GM12878 (cell line): ENCODE data around the gene CALN1. TPM values are rescaled to one million over a fixed set of nuclear protein-coding genes. Genes with fewer than 3 reads are reported as not detected.

Experiments used
- ATAC-seq: fragments of 200-7000 bp; cut with Tn5 transposase; 3 replicates; pipeline ENCODE4 v1.9.1; 2020; ENCODE audit warnings: mild to moderate bottlenecking, moderate library complexity
- BruUV-seq: library from RNA; stranded (reverse); fragments of 400-500 nt; replicated peaks from 2 replicates; lab custom pipeline; 2021; lab: Mats Ljungman, UMichigan
- CTCF ChIA-PET: fragments of 300-600 bp; sonication (Branson Sonifier 250); formaldehyde crosslinking; extraction: SDS; loops from one replicate; lab custom pipeline; 2021; ENCODE audit warnings: inconsistent platforms; lab: Yijun Ruan, JAX
- POLR2A ChIA-PET: fragments of 350-600 bp; formaldehyde crosslinking; extraction: SDS; loops from one replicate; lab custom pipeline; 2021; ENCODE audit warnings: inconsistent platforms; lab: Charles Lee
- RAD21 ChIA-PET: fragments of 300-600 bp; sonication (Branson Sonifier 250); formaldehyde crosslinking; loops from one replicate; lab custom pipeline; 2023; ENCODE audit warnings: antibody characterized with exemption; ENCODE audit not compliant: unreplicated experiment; lab: Charles Lee
- SMC1A ChIA-PET: fragments of 300-600 bp; sonication (Branson Sonifier 250); formaldehyde crosslinking; loops from one replicate; lab custom pipeline; 2023; ENCODE audit not compliant: unreplicated experiment, uncharacterized antibody; lab: Charles Lee
- DNase-seq: peaks from one replicate; pipeline ENCODE4 v3.0.0-alpha.2; 2011; ENCODE audit warnings: low read depth, low spot score
- FAIRE-seq: peaks from 3 replicates; lab custom pipeline; 2011; peaks lifted over from hg19 to GRCh38; lab: Jason Lieb, UNC
- H2AFZ ChIP-seq: 2 replicates; pipeline ENCODE4 v1.6.0; 2011; ENCODE audit warnings: low read depth, low read length, control low read depth; ENCODE audit not compliant: control insufficient read depth
- H3K27ac ChIP-seq: 2 replicates; pipeline ENCODE4 v1.5.1; 2011; ENCODE audit warnings: control low read depth; ENCODE audit not compliant: control insufficient read depth, insufficient read depth
- H3K27me3 ChIP-seq, 2 experiments: replicated peaks in 1 of 2; 2 replicates each; pipeline versions ENCODE4 v1.6.0 to v1.6.1; 2011; ENCODE audit warnings: low read length in 1 of 2; ENCODE audit not compliant: control insufficient read depth in 2 of 2, insufficient read depth in 2 of 2
- H3K36me3 ChIP-seq, 2 experiments: 2 replicates each; pipeline ENCODE4 v1.5.1; 2011; ENCODE audit warnings: low read length in 1 of 2; ENCODE audit not compliant: control insufficient read depth in 2 of 2, insufficient read depth in 2 of 2
- H3K4me1 ChIP-seq: 2 replicates; pipeline ENCODE4 v1.6.1; 2011; ENCODE audit warnings: mild to moderate bottlenecking, low read length, moderate library complexity, mixed read lengths; ENCODE audit not compliant: control insufficient read depth, insufficient read depth
- H3K4me2 ChIP-seq: 2 replicates; pipeline ENCODE4 v1.6.0; 2011; ENCODE audit warnings: control low read depth; ENCODE audit not compliant: control insufficient read depth, insufficient read depth
- H3K4me3 ChIP-seq: fragments of 200-600 bp; sonication (generic); 2 replicates; pipeline ENCODE4 v1.5.1; 2016
- H3K79me2 ChIP-seq: 2 replicates; pipeline ENCODE4 v1.6.0; 2011; ENCODE audit warnings: low read length; ENCODE audit not compliant: control insufficient read depth, insufficient read depth
- H3K9ac ChIP-seq: 2 replicates; pipeline ENCODE4 v1.8.0; 2011; ENCODE audit warnings: low read length, control low read depth, mixed read lengths; ENCODE audit not compliant: control insufficient read depth, insufficient read depth
- H3K9me3 ChIP-seq: replicated peaks from 3 replicates; pipeline ENCODE4 v1.5.1; 2011; ENCODE audit warnings: mild to moderate bottlenecking, low read length; ENCODE audit not compliant: control insufficient read depth, insufficient read depth
- H4K20me1 ChIP-seq: 2 replicates; pipeline ENCODE4 v1.6.0; 2011; ENCODE audit not compliant: control insufficient read depth, insufficient read depth
- CBX3 ChIP-seq: fragments of 200-600 bp; sonication (generic); IDR thresholded peaks from 2 replicates; pipeline ENCODE4 v1.6.1; 2016; ENCODE audit warnings: low read depth, borderline replicate concordance
- RB1 ChIP-seq: fragments of 450-650 bp; formaldehyde crosslinking; IDR thresholded peaks from 2 replicates; pipeline ENCODE4 v1.6.1; 2017; ENCODE audit warnings: mild to moderate bottlenecking, borderline replicate concordance
- SUPT20H ChIP-seq: IDR thresholded peaks from 2 replicates; pipeline ENCODE4 v1.6.1; 2011; ENCODE audit warnings: low read depth, mild to moderate bottlenecking, low read length, moderate library complexity, borderline replicate concordance; ENCODE audit not compliant: control insufficient read depth
- TAF1 ChIP-seq: IDR thresholded peaks from 2 replicates; pipeline ENCODE4 v1.6.1; 2011; ENCODE audit warnings: mild to moderate bottlenecking, low read depth, low read length, borderline replicate concordance
- TARDBP ChIP-seq: IDR thresholded peaks from 2 replicates; pipeline ENCODE4 v1.6.1; 2016; ENCODE audit warnings: borderline replicate concordance
- YBX1 ChIP-seq: fragments of 450-650 bp; IDR thresholded peaks from 2 replicates; pipeline ENCODE4 v1.6.1; 2016; ENCODE audit warnings: antibody characterized with exemption
- WGBS: methylation state at CpG from one replicate; pipeline ENCODE4 v1.1.6; 2016; ENCODE audit warnings: low lambda C conversion rate; ENCODE audit not compliant: insufficient replicate concordance, insufficient coverage; ENCODE audit errors: missing lambda C conversion rate; 5-methylcytosine and 5-hydroxymethylcytosine counted together
- in situ Hi-C: fragments of 300-500 bp; cut with MboI; formaldehyde crosslinking; loops from 9 replicates; pipeline ENCODE4 v1.14.3; 2018; ENCODE audit warnings: mixed read lengths
- intact Hi-C: fragments of 100-400 bp; cut with micrococcal nuclease; formaldehyde crosslinking; loops from one replicate; pipeline ENCODE4 v1.14.2; 2022; ENCODE audit not compliant: unreplicated experiment
- polyA plus RNA-seq, 11 experiments: library from polyadenylated mRNA; depleted of rRNA in 4 of 11; unstranded in 6 of 11; stranded (reverse) in 5 of 11; fragments of >200 nt; fragmentation: Nextera tagmentation in 4 of 11; fragmentation: Illumina TruSeq in 1 of 11; extraction: Ambion mirVana in 4 of 11; extraction: Trizol in 1 of 11; gene quantifications; 1 replicate in 1 of 11; 2 replicates in 10 of 11; pipeline versions ENCODE4 v1.2.1 to v1.2.3, GENCODE V29; 2011 to 2016; ENCODE audit warnings: inconsistent platforms in 2 of 11, missing spikeins in 2 of 11, low read depth in 1 of 11
- total RNA-seq, 4 experiments: library from RNA; depleted of rRNA in 3 of 4; stranded (reverse); fragments of >200 nt in 3 of 4; fragmentation: Illumina TruSeq in 1 of 4; extraction: Trizol in 1 of 4; gene quantifications; 2 replicates each; pipeline versions ENCODE4 v1.2.1 to v1.2.3, GENCODE V29; 2013 to 2021
- TF ChIP-seq, protein P1 (sequence below): IDR thresholded peaks from 2 replicates; pipeline ENCODE4 v1.6.1; 2011; ENCODE audit warnings: low read depth, mild to moderate bottlenecking, low read length, moderate library complexity, borderline replicate concordance; ENCODE audit errors: extremely low read depth

Gene CALN1
- total and polyA plus RNA-seq, 10 of the 15 experiments (the other 5 are each of a cell fraction or from before 2014, with no cell fraction given) = 0.48 to 15.3 (median 1.6) TPM

GRCh38 chr7:72063330-72063729, 348.8 kb downstream of the CALN1 start (continued):
- TF ChIP-seq TAF1 = no peak
- no peak for TF ChIP-seq RB1
- TF ChIP-seq YBX1 = no peak
- no peak for TF ChIP-seq SUPT20H
- TF ChIP-seq CBX3 = no peak
- TF ChIP-seq TARDBP = no peak

DNA sequence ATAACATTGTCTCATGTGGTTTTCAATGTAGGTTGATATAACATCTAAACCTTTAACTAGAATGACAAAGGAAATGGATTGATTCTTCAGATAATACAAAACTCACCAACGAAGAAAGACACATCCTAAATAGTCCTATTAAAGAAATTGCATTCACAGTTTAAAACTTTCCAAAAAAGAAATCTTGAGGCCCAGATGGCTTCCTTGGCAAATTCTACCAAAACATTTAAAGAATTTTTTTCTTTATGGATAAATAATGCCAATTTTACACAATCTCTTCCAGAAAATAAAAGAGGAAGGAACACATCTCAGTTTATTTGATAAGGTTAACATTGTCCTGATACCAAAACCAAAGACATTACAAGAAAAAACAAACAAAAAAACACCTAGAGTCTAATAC, 349.5 kb downstream of the CALN1 start:
- BruUV-seq = no TSS peak
- no peak overlapping the region for H3K9ac ChIP-seq
- POLR2A ChIA-PET = no interaction called here
- CTCF ChIA-PET = no interaction called here
- 0% methylated on average over 1 of the region's 1 CpG for WGBS
- TF ChIP-seq, protein P1, sequence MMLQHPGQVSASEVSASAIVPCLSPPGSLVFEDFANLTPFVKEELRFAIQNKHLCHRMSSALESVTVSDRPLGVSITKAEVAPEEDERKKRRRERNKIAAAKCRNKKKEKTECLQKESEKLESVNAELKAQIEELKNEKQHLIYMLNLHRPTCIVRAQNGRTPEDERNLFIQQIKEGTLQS = no peak
- TF ChIP-seq, all 136 proteins: peak for 0
- ChIA-PET RAD21 (no interaction called here), SMC1A (no interaction called here)
- in situ Hi-C loops (no loop called here), intact Hi-C loops (no loop called here)
- Histone ChIP-seq H3K4me3 (no peak overlapping the region), H3K9me3 (no peaks in the 10 kb centered on the region), H3K4me1 (no peaks in the 10 kb centered on the region), H3K79me2 (no peaks in the 10 kb centered on the region), H3K4me2 (no peak overlapping the region), H3K27ac (no peak overlapping the region), H2AFZ (no peak overlapping the region), H3K36me3 (no peaks in the 10 kb centered on the region), H4K20me1 (no peaks in the 10 kb centered on the region), H3K27me3 (no peaks in the 10 kb centered on the region)
- DNase-seq = no peak
- FAIRE-seq = no peak
- ATAC-seq = no peak
